Activated CD8-positive, alpha-beta memory T cell treated with anti-CD3 and anti-CD28 coated beads, Interleukin-2, amount 50 U/mL, for 1 hour (primary cell): Measurements from ENCODE around the gene SLC25A26.

Source experiments
- DNase-seq: peaks from one replicate; pipeline ENCODE4 v3.0.0-alpha.2; 2020; ENCODE audit errors: extremely low read depth

SLC25A26 gene

DNA sequence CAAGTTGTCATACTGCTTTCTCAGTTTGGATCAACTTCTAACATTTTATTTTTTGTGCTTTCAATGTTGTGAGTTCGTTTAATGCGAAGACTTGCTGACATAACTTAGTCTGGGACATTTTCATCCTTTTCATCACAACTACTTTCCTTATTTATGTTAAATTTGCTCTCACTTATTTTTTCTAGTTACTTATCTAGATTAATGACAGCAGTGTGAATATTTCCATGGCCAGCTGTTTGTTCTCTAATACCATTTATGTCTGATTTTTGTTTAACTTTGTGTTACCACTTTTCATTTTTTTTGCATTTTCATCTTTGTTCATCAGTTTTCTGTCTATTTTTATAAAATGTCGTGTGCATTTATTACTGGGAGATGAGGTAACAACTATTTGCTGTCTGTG lies 6.2 kb downstream of the SLC25A26 start:
- DNase-seq = no peak

- DNase-seq = no peak
Observed at GRCh38 chr3:66227915-66228314, 7.1 kb downstream of the SLC25A26 start.

DNA sequence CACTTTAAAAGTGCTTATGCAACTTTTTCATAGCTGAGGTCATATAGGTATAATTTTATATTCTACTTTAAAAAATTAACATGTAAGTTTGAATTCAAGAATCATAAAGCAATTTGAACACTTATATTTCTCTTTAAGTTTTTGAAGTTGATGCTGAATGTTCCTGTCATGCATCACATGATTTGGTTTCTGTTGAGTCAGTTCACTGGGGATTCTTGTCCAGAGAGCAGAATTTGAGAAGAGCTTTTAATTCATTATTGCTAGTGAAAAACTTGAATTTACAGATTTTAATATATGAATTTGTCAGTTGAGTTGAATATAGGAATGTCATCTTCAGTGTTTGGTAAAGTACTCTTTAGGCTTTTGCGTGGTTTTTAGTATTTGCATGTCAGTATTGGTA lies 7.9 kb downstream of the SLC25A26 start:
- no peak for DNase-seq

- DNase-seq = no peak
Observed at GRCh38 chr3:66229931-66230330, 9.1 kb downstream of the SLC25A26 start.

GRCh38 chr3:66233033-66233432 lies 12.2 kb downstream of the SLC25A26 start:
- DNase-seq = no peak

GRCh38 chr3:66236281-66236680 lies 15.5 kb downstream of the SLC25A26 start:
- DNase-seq = no peak

DNA sequence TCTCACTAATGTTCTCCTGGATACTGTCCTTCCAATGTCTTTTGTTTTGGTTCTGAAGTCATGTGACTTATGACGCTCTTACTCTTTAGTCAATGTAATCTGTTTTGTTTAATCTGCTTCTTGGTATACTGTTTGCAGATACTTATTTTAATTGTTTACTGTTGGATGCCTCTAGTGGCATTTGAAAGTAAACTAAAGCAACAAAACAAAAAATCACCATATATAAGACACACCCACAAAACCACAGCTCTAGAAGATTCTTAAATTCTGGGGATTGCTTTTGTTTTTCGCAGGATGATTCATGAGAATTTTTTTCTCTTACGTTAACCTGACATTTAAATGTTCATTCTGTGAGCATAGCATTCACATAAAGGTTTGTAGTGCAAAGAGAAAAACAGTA lies 16.8 kb downstream of the SLC25A26 start:
- no peak for DNase-seq

- DNase-seq = no peak
Observed at GRCh38 chr3:66239513-66240123, 18.8 kb downstream of the SLC25A26 start.

GRCh38 chr3:66241466-66241865 lies 20.7 kb downstream of the SLC25A26 start:
- DNase-seq = no peak

DNA sequence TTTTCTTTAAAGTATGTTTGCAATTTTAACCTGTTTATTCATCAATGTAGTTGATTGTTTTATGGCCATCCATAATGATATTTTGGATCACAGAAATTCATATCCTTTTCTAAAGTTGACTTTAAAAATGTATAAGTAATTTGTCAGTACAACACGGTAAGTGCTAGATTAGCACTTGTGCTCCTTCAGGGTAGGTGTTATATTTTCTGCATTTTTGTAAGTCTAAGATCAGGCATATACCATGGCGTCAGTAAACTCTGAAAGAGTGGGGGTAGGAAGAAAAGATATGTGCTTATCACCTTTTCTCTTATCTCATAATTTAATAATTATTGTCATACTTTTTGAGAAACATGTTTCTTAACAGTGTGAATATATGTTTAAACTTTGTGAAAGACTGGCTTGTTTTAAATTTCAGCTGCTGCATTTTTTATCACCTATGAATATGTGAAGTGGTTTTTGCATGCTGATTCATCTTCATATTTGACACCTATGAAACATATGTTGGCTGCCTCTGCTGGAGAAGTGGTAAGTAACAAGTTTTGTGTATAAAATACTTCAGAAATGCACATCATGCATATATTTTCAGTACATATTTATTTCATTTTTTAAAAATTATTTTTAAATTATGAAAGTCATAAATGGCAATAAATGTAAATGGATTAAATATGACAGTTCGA lies 22.1 kb downstream of the SLC25A26 start:
- no peak for DNase-seq

GRCh38 chr3:66248641-66249040 lies 27.8 kb downstream of the SLC25A26 start:
- no peak for DNase-seq

- no peak for DNase-seq
Observed at GRCh38 chr3:66253790-66254620, 33.2 kb downstream of the SLC25A26 start.

DNA sequence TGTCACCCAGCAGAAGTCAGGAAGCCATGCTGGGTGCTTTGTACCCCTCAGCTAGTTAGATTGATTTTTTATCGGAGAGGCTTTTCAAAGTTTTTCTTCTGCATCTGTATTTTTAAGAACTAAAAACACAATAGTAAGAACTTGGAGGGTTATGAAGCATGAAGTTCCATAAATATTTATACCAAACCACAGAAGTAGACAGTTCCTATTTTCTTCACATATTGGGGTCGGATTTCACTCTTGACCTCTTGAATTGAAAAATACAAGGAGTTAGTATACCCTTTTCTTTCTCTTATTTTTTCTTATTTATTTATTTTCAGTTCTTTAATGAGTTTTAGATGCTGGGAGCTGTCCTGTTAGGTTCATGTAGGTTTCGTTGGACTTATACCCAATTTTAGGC lies 35.1 kb downstream of the SLC25A26 start:
- DNase-seq = no peak

DNA sequence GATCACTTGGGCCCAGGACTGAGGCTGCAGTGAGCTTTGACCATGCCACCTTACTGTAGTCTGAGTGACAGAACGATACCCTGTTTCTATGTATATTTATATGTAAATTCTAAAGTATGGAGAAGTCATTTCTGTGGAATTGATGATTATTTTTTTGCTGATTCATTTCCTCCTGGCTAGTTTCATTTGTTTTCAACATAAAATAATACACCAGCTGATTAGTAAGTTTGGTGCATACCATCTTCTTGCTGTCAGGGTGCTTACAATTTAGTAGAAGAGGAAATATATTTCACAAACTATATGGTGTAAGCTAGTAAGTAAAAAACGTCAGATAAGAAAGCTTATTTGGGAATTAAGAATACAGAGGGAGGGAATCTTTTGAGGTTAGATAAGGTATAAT lies 36.0 kb downstream of the SLC25A26 start:
- no peak for DNase-seq

- no peak for DNase-seq
Observed at GRCh38 chr3:66259566-66260255, 38.9 kb downstream of the SLC25A26 start.

GRCh38 chr3:66260431-66260830 lies 39.6 kb downstream of the SLC25A26 start:
- no peak for DNase-seq

- DNase-seq = no peak
Observed at GRCh38 chr3:66261355-66261754, 40.6 kb downstream of the SLC25A26 start.

- no peak for DNase-seq
Observed at GRCh38 chr3:66265649-66266048, 44.8 kb downstream of the SLC25A26 start.

- DNase-seq = no peak
Observed at GRCh38 chr3:66266551-66266950, 45.8 kb downstream of the SLC25A26 start.

DNA sequence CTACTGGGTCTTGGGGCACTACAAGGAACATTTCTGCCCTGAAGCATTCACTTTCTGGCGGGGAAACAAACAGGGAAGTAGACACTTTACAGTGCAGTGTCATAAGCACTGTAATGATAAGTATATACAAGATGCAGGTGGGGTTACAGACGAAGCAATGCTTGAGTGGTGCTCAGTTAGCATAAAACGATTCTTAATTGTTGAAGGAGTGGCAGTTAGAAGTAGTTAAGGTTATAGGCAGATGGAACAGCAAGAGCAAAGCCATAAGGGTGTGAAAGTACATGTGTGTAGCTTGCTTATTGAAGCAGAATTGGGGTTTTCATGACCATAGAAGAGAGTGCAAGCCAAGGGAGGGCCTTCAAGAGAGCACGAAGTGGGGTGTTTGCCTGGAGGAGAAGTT lies 46.2 kb downstream of the SLC25A26 start:
- DNase-seq = no peak

DNA sequence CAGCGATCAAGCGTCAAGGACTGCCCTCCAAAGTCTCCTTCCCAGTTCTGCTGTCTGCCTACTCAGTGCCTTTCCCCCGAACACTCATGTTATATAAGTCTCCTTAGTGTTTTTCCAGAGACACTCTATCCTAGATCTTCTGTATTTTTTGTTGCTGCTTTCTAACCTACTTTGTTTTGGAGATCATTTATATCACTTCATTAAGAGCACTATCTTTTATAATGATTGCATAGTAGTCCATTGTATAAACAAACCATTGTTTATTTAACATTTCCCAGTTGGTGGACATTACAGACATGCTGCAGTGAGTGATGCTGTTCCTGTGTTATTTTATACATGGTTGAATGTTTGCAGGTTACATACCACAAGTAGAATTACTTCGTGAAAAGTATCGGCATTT lies 47.1 kb downstream of the SLC25A26 start:
- DNase-seq = no peak

DNA sequence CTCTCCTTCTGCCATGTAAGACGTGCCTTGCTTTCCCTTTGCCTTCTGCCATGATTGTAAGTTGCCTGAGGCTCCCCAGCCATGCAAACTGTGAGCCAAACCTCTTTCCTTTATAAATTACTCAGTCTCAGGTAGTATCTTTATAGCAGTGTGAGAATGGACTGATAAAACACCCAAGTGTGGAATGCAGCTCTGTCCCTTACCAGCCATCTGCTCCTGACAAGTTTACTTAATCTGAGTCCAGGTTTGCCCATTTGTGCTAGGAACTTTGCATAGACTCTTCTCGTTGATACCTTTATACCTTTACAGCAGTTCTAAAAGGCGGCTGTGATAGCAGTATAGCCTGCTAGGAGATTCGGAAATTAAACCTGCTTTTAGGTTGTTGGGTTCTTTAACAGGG lies 48.1 kb downstream of the SLC25A26 start:
- DNase-seq = no peak
